8988T (cell line): Measurements from ENCODE around the gene INTS1.
A peak's percentile ranks its signal among the peaks of the same experiment; 100 is the strongest.

Experiments
- DNase-seq: peaks from one replicate; pipeline ENCODE4 v3.0.0; 2011

INTS1 gene

DNA sequence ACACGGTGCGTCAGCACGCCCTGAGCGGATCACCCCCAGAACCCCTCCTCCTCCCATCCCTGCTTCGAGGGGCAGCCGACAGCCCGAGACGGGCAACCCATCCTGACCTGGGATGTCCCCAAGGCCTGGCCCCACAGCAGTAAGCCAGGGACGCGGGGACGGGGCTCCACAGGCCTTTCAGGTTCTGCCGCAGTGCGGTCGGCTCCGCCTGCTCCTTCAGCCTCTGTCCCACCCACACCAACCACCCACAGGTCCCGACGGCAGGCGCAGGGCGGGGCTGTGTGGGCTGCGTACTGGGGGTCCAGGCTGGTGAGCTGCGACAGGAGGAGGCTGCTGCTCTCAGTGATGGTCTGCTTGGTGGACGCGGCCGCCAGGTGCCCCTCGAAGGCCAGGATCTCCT is 16.7 kb downstream of the INTS1 start:
- DNase-seq, result no peak

DNA sequence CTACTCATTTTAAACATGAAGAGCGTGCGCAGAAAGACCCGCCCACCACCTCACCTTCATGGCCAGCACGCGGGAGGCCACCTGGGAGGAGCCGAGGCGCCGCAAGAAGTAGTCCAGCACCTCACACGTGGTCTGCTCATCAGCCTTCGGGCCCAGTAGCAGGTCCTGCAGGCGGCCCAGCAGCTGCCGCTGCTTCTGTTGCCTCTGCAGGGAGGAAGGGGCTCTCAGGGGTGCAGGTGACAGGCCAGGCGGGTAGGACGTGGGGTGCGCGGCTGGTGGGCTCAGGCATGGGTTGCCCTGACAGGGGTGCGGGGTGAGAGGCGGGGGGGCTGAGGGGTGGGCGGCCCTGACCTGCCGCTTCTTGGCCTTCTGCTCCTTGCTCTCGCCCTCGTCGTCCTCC is 17.6 kb downstream of the INTS1 start:
- DNase-seq, result no peak

GRCh38 chr7:1485156-1485555 is 19.0 kb downstream of the INTS1 start:
- DNase-seq, result no peak

DNA sequence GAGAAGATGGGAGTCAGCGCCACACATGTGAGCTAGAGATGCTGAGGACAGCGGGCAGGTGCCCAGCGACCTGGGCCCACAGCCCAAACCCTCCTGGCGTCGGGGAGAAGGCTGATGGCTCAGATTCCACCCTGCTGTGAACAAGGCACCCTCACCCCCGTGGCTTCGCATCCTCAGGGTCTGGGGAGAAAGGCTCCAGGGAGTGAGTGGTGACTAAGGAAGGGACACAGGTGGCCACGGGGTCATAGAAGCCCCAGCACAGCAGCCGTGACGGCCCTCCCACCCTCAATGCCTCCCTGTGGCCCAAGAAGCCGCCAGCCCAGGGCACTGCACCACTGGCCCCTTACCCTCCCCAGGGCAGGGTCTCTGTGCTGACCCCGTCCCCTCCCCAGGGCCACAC is 19.6 kb downstream of the INTS1 start:
- no peak for DNase-seq

DNA sequence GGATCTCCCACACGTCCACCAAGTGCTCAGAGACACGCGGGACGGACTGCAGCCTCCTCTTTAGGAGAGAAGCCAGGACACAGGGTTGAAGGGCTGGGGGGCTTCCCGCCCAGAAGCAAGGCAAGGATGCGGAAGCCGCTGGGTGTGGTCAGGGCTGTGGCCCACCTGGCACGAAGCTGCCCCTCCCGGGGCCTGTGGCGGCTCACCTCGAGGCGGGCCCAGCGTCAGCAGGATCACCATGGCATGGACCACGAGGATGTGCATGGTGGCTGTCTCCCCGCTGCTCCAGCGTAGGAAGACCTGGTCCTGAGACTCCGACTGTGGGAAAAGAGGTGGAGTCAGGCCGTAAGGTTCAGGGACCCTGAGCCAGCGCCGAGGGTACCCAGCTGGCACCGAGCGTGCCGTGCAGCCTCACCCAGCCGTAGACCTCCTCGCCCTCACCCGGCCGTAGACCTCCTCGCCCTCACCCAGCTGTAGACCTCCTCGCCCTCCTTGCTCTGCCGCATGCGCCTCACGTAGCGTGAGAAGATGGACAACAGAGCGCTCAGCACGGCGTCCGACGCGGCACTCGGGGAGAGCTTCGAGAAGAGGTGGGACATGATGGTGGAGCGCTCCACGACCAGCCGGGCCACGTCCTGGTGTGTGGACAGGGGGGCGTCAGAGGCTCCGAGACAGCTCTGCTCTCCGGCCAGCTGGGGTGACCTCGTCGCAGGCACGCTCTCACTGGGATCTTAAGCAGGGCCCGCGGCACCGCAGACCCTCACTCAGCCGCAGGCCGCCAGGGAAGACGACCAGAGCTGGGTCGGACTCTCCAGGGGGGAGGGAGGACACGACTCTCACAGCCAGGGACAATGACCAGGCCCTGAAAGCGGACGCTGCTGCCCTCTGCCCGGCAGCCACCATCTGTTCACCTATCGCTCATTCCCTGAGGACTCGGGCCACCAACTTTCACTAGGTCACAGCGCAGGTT is 20.4 kb downstream of the INTS1 start:
- DNase-seq, result no peak

- no peak for DNase-seq
Measured at GRCh38 chr7:1483079-1483478, 21.1 kb downstream of the INTS1 start.

DNA sequence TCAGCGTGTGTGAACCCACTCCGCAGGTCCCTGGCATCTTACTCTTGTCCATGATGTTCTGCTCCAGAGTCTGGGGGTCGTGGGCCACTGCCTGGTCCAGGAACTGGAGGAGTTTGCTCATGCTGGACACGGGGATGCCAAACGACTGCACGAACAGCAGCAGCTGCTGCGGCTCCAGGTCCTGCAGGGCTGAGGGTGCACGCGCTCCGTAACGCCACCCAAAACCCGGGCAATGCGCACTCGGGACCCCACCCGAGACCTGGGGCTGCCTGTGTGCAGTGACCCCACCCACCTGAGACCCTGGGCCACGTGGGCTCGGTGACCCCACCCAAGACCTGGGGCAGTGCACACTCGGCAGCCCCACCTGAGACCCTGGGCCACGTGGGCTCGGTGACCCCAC is 22.9 kb downstream of the INTS1 start:
- DNase-seq, result no peak

DNA sequence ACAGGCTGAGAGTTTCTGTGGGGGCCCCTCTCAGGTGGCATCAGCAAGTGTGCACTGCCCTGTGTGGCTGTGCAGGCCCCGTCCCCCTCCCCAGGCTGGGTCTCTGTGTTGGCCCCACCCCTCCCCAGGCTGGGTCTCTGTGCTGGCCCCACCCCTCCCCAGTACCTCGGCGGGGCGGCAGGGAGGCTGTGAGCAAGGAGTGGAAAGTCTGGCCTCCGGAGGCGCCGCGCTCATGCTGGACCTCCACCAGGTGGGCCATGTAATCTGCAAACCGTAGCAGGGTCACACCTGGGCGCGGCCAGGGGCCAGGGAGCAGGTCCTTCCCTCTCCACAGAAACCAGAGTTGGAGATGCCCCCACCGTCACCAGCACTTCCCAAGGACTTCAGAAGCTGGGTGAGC is 23.5 kb downstream of the INTS1 start:
- no peak for DNase-seq

DNA sequence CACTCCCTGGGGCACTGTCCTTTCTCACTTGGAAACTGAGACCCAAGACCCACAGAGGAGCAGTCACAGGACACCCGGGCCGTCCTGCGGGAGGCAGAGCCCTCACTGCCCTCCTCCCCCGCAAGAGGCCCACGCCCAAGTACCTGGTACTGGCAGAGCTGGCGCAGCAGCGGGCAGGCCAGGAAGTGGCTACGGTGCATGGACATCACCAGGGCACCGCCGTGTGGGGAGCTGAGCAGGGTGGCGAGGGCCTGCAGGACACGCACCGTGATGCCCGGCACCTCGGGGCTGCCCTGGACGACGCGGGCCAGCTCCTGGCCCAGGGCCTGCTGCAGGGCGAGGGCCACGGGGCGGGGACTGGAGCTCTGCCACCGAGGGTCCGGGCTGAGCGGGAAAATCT is 24.9 kb downstream of the INTS1 start:
- DNase-seq, result no peak

- DNase-seq, result no peak
Measured at GRCh38 chr7:1478480-1478879, 25.7 kb downstream of the INTS1 start.

DNA sequence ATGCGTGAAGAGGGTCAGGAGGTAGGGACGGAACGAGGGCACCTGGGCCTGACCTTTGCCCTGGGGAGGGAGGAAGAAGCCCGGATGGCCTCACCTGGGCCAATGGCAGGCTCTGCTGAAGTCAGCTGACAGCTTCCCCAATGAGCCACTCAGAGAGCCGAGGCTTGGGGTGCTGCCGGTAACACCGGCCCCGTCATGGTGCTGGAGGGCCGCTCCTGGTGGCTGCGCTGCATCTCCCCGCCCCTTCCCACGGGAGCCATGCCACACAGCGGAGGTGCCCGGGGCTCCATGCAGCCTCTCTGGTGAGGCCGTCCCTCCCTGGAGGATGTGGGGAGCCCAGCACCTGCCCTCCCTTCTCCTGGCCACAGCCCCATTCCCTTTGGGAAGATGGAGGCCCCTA is 27.3 kb downstream of the INTS1 start:
- no peak for DNase-seq

DNA sequence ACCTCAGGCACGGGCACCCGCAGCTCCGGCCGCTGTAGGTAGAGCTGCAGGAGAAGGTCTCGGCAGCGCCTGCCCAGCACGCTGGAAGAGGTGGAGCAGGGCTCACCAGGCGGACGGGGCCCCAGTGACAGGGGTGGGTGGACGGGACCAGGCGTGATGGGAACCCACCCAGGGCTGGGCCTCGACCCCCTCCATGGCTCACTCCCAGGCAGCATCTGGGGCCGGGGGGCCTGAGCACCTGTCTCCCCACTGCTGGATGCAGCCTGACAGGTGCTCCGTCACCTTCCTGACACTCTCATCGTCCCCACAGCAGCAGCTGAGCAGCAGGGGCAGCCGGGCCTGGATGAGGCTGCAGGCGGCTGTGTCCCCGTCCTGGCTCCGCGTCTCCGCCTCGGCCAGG is 28.2 kb downstream of the INTS1 start:
- DNase-seq, result no peak

- no peak for DNase-seq
Measured at GRCh38 chr7:1475393-1475792, 28.8 kb downstream of the INTS1 start.

DNA sequence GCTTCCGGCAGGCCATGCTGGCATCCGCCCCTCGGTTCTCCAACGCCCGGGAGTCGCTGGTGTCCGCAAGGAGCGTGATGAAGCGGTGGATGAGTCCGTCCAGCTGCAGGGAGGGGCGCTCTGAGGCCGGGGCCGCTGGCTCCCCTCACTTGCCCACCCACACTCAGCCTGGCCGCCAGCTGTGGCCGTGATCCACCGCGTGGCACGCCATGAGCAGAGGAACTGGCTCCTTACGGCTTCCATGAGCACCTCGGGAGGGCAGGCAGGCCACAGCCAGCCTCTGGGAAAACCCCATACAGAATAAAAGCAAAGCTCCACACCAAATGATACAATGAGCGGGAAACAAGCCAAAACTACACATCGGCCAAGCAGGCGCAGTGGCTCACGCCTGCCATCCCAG is 29.5 kb downstream of the INTS1 start:
- DNase-seq, result no peak

DNA sequence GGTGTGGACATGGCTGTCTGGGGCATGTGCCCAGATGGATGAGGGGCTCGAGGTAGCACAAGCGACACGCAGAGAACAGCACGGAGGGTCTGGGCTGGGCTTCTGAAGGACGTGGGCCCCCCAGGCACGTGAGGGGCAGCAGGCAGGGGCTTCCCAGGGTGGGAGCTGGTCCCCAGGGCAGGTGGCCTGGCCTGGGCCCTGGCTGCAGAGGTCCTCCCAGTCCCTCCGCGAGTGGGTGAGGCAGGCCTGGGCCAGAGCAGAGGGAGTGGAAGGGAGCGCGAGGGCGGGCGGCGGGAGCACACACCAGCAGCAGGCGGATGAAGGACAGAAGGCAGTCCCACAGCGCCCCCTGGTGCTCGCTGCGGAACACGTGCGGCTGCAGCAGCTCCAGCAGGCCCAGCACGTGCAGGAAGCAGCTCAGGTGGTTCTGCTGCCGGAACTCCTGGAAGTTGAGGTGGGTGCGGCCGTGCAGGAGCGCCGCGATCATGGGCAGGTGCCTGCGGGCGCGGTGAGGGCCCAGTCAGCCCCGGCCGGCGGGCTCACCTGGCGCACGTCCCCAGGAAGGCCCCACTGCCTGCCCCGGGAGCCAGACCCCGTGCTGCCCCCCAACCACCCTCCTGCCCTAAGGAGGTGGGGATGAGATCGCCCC is 30.2 kb downstream of the INTS1 start:
- peak; percentile 96 for DNase-seq

DNA sequence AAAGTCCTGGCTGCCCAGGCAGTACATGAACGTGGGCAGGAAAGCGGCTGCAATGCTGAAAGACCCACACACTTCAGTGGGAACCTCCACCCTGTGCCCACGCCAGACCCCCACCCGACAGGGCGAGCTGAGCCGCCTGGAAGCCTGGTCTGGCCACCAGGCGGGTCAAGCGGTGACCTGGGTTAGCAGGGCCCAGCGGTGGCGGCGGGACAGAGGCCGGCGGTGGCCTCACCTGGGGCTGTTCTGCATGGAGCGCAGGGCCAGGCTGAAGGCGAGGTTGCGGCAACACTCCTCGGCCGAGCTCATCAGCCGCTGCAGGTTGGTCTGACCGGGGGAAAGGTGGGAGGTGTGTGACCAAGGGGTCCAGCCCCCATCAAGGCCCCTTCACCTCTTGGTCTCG is 33.3 kb downstream of the INTS1 start:
- DNase-seq, result no peak

DNA sequence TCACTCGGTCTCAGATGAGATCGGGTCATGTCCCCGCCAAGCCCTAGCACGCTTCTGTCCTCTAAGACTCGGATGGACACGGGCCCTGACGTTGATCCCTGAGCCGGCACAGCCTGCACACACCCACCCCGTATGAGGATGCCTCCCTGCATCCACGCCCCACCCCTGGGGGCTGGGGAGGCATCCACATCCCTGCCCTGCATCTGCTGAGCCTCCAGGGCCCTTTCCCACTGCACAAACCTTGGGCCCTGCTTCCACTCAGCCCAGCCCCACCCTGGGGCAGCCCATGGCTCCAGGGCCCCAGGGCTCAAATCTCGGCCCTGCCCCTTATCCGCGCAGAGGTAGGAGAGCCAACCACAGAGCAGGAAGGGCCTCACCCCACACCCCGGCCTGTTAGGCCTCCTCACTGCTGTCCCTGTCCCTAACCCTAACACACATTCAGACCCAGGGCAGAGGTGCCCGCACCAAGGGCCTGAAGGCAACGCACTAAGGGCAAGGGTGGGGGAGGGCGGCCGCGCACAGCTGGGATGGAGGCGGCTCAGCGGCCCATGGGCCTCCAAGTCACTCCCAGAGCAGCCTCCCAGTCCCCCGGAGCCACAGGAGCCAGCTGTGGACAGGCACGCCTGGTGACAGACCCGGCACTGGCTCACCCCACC is 35.4 kb downstream of the INTS1 start:
- no peak for DNase-seq

GRCh38 chr7:1468203-1468602 is 36.0 kb downstream of the INTS1 start:
- no peak for DNase-seq

GRCh38 chr7:1466524-1467271 is 37.5 kb downstream of the INTS1 start:
- peak; percentile 77 for DNase-seq

DNA sequence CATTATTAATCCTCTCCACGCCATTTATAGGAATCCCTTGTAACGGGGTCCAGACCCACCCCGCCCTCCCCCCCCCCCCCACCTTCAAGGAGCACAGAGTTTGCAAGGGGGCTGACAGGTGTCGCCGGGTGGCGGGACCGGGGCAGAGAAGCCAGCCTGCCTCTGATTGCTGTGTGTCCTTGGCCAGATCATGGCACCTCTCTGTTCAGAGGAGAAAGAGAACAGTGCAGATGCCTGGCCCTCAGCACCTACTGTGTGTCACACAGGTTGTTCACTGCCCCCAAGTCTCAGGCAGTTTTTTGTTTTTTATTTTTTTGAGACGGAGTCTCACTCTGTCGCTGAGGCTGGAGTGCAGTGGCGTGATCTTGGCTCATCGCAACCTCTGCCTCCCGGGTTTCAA is 39.5 kb downstream of the INTS1 start:
- no peak for DNase-seq

GRCh38 chr7:1463676-1464223 is 40.4 kb downstream of the INTS1 start:
- no peak for DNase-seq

DNA sequence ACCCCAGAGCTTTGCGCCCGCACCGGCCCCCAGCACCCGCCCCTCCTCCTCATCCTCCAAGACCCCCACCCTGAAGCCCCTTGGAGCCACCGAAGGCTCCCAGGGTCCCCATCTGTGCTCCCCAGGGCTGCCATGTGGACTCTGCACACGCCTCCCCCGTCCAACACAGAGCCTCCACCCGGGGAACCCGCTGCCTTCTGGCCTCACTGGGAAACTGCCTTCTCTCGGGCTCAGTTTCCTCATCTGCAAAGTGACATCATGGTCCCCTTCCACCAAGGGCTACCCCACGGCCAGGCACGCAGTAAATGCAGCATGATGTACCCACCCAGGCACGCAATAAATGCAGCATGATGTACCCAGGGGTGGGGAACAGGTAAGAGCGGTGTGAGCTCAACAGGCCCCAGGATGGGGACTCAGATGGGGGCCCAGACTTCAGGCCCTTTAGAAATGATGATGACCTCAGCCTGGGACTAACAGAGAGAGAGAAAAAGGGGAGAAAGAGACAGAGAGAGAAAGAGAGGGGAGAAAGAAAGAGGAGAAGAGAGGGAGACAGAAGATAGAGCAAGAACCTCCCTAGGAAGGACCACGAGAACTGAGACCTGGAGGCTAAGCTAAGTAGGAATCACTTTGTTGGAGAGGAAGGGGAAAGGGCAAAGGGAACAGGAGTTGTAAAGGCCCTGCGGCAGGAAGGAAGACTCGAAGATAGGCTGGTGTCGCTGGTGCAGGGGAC is 42.4 kb downstream of the INTS1 start:
- DNase-seq, result no peak
